Activated naive CD4-positive, alpha-beta T cell treated with Interleukin-2 at 50 U/mL for 16 hours (primary cell): ENCODE results near the gene MAL.
"Not testable (repeated sequence)": the region's sequence is repeated elsewhere in the genome, so short reads cannot be mapped to it uniquely, and the experiment has no call there.

Experiments
- DNase-seq: peaks from one replicate; pipeline ENCODE4 v3.0.0-alpha.2; 2020

Gene MAL

DNA sequence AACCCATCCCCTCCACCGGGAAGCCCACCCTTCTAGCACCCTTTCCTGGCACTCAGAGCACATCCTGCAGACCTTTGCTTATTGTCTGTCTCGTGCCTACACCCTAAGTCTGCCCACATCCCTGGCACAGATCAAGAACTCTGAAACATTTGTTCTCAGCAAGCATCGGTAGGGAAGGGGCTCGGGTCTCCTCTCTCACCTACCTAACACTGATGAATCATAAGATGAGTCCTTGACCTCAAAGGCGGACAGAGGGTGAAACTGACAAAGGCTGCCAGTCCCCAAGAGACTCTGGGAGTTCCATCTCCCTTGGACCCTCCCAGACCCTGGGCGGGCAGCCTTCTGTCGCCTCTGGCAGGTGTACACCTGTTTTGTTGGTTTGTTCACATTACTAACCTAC is 9.3 kb downstream of the MAL start:
- no peak for DNase-seq

DNA sequence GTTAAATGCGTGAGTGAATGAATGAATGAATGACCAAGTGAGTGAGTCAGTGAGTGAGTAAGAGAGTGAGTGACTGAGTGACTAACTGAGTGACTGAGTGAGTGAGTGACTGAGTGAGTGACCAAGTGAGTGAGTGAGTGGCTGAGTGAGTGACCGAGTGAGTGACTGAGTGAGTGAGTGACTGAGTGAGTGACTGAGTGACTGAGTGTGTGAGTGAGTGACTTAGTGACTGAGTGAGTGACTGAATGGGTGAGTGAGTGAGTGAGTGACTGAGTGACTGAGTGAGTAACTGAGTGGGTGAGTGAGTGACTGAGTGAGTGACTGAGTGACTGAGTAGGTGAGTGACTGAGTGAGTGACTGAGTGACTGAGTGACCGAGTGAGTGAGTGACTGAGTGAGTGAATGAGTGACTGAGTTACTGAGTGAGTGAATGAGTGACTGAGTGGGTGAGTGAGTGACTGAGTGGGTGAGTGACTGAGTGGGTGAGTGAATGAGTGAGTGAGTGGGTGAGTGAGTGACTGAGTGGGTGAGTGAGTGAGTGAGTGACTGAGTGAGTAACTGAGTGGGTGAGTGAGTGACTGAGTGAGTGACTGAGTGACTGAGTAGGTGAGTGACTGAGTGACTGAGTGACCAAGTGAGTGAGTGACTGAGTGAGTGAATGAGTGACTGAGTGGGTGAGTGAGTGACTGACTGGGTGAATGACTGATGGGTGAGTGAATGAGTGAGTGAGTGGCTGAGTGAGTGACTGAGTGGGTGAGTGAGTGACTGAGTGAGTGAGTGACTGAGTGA is 11.3 kb downstream of the MAL start:
- DNase-seq, result no peak

DNA sequence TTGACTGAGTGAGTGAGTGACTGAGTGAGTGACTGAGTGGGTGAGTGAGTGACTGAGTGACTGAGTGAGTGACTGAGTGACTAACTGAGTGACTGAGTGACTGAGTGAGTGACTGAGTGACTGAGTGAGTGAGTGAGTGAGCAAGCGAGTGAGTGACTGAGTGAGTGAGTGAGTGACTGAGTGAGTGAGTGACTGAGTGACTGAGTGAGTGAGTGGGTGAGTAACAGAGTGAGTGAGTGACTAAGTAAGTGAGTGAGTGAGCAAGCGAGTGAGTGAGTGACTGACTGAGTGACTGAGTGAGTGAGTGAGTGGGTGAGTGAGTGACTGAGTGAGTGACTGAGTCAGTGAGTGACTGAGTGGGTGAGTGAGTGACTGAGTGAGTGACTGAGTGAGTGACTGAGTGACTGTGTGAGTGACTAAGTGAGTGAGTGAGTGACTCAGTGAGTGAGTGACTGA is 11.9 kb downstream of the MAL start:
- peak; percentile 21 for DNase-seq

DNA sequence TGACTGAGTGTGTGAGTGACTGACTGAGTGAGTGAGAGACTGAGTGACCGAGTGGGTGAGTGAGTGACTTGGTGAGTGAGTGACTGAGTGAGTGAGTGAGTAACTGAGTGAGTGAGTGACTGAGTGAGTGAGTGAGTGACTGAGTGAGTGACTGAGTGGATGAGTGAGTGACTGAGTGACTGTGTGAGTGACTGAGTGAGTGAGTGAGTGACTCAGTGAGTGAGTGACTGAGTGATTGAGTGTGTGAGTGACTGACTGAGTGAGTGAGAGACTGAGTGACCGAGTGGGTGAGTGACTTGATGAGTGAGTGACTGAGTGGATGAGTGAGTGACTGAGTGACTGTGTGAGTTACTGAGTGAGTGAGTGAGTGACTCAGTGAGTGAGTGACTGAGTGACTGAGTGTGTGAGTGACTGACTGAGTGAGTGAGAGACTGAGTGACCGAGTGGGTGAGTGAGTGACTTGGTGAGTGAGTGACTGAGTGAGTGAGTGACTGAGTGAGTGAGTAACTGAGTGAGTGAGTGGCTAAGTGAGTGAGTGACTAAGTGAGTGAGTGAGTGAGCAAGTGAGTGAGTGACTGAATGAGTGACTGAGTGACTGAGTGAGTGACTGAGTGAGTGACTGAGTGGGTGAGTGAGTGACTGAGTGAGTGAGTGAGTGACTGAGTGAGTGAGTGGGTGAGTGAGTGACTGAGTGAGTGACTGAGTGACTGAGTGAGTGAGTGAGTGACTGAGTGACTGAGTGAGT is 12.5 kb downstream of the MAL start:
- DNase-seq, result not testable (repeated sequence)

DNA sequence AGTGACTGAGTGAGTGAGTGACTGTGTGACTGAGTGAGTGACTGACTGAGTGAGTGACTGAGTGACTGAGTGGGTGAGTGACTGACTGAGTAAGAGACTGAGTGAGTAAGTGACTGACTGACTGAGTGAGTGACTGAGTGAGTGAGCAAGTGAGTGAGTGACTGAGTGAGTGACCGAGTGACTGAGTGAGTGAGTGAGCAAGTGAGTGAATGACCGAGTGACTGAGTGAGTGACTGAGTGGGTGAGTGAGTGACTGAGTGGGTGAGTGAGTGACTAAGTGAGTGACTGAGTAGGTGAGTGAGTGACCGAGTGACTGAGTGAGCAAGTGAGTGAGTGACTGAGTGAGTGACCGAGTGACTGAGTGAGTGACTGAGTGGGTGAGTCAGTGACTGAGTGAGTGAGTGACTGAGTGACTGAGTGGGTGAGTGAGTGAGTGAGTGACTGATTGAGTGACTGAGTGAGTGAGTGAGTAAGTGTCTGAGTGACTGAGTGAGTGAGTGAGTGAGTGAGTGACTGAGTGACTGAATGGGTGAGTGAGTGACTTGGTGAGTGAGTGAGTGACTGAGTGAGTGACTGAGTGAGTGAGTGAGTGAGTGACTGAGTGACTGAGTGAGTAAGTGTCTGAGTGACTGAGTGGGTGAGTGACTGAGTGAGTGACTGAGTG is 13.3 kb downstream of the MAL start:
- DNase-seq, result no peak

DNA sequence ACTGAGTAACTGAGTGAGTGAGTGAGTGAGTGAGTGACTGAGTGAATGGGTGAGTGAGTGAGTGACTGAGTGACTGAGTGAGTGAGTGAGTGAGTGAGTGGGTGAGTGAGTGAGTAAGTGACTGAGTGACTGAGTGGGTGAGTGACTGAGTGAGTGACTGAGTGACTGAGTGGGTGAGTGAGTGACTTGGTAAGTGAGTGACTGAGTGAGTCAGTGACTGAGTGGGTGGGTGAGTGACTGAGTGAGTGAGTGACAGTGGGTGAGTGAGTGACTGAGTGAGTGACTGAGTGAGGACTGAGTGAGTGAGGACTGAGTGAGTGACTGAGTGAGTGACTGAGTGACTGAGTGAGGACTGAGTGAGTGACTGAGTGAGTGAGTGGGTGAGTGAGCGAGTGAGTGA is 13.9 kb downstream of the MAL start:
- DNase-seq, result peak; percentile 53

DNA sequence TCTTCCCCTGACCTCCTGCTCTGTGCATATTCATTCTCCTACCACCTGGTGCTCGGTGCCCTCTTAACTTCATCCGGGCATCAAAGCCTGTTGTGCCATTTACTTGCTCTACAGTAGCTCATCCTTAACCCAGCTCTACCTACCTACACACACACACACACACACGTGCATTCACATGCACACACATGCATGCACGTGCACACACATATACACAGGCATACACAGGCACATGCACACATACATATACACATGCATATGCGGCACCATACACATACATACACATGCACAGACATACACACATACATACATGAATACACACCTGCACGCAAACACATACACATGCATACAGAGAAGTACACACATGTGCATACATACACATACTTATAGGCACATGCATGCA is 14.5 kb downstream of the MAL start:
- no peak for DNase-seq

DNA sequence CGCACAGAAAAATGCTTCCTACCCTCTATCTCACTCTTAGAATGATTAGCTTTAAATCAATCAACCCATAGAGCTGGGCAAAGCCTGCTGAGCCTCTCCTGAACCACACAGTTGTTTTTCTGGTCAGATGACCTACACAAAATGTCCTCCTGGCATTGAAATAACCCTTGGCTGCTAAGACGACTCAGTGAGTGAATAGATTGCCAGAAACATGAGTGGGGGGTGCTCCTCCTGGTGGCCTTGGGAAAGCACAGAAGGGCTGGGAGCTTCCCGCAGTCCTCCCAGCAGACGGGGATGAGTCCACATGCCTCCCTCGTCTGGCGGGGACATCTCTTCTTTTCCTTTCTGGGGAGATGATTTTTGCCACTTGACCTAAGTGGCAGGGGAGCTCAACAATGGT is 14.9 kb downstream of the MAL start:
- DNase-seq, result no peak

DNA sequence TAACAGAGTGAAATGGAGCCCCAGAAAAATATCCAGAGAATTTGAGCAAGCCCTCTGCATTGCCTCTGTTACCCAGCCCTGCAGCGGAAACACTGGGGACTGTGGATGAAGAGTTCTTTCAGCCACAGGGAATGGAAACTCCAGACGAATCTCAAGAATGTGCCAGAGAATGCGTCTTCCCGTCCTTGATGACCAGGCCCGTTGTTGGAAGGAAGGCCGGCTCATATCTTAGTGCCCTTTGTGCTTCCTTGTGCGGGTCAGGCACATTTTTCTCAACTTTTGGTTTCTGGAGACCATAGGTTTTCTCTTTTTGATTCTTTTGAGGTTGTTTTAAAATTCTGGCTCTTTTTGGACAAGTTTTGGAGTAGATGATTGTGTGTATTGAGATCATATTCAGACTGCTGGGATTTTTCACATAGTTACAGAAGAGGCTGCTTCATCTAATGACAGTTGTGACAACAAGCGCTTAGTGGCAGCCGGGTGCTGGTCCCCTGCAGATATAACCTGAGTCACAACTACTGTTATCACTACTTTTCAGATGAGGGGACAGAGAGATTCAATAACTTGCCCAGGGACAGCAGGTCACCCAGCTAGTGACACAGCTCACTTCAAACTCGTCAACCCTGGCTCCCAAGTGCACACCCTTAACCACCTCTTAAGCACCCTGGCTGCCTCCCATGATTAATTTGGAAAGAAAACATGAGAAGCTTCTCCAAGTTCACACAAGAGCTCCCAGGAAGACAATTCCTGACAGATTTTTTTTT is 15.7 kb downstream of the MAL start:
- no peak for DNase-seq

DNA sequence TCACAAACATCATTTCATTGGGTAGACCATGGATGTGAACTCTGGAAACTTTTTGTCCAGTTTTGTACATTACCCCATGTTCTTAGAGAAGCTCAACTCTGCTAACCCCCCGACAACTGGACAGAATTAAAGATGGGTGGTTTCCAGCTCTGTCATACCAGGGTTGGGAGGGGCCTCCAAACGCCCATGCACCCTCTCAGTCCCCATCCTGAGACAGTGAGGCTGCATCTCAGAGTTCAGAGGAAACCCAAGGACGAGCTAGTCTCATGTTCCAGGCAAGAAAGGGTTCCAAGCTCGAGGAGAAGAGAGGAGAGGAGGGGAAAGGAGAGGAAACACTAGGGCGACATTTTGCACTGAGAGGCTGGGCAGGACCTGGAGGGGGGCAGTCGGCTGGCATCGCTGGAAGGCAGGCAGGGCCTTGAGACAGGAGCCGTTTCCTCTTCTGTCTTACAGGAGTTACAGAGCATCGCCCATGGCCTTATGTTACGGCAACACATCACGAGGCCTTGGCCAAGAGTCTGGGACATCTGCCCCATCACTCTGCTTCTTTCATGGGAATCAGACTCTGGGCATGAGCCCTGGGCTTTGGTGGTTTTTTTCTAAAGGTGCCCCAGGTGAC is 16.4 kb downstream of the MAL start:
- DNase-seq, result no peak

DNA sequence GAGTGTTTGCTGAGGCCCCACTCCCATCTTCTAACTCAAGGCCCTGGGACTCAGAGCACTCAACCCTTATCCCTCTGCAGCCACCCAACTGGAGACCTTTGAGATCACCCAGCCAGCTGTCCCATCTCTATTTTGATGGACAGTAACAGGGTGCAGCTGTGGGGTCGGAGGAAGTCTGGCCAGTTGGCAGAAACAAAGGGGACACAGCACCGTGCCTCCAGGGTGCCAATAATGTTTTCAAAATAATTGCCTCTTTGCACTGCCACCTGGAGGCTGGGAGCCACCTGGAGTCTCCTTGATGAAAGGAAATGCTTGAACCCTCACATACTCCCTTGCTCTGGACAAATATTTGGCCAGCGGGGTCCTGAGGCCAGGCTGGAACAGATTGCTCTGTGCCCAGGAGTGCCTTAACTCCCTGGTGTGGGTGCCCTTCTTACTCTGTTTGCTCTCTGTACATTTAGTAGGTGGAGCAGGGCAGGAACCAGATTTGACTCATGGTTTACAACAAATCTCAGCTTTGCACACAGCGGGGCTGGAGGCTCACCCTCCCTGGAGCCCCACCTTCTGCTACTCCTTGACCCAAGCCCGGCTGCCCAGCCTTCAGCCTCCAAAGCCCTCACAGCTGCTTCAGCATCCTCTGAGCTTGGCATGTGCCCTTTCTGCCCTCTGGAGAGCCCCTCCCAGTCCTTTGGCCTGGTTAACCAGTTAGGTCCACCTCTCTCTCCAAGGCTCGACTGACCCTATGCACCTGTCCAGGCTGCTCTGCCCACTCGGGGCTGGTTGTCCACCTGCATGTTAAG is 17.2 kb downstream of the MAL start:
- DNase-seq, result no peak

DNA sequence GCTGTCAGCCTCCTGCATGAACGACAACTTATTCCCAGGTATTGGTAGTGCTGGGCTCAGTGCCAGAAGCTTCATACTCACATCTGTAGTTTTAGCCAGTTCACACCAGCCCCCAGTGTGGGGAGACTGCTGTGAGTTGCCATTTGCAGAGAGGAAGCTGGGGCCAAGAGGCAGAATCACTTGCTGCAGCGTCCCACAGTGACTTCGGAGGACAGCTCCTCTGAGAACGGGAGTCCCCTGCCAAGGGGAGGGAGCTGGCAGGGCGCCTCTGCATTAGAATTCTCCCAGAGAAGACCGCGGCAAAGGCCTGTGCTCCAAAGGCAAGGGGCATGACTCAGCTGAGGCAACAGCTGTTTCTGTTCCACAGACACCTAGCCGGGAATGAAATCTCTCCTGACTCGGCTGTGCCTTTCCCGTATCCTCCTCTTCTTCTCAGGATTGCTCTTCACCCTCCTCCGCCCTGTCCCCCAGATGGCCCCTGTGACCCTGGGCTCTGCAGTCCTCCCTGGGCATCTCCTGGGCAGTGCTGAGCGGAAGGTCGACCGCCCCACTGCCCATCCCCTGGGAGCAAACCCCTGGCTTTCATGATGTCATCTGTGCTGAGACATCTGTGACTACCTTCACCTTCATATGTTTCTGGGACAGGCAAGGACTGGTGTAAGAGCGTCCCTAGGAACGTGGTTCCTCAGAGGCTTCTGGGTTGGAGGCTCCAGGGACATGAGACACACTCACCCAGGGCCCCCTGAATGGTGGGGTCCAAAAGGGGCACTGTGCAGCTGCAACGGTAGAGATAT is 18.0 kb downstream of the MAL start:
- DNase-seq, result no peak

DNA sequence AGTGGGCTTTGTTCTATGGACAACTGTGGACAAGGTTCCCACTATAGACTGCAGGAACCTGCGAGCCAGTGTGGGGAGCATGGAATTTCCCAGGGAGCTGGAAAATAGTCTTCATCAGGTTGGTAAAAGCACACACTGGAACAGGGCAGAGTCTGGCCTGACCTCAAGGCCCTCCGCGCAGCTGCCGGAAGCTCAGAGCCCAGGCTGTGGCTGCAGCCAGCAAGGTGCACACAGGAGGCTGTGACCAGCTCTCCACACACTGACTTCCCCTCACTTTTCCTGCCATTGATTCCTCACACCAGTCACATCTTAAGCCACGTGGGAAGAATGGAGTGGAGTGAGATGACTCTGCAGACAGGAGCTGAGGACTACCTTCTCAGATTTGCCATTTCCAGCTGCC is 19.1 kb downstream of the MAL start:
- no peak for DNase-seq

DNA sequence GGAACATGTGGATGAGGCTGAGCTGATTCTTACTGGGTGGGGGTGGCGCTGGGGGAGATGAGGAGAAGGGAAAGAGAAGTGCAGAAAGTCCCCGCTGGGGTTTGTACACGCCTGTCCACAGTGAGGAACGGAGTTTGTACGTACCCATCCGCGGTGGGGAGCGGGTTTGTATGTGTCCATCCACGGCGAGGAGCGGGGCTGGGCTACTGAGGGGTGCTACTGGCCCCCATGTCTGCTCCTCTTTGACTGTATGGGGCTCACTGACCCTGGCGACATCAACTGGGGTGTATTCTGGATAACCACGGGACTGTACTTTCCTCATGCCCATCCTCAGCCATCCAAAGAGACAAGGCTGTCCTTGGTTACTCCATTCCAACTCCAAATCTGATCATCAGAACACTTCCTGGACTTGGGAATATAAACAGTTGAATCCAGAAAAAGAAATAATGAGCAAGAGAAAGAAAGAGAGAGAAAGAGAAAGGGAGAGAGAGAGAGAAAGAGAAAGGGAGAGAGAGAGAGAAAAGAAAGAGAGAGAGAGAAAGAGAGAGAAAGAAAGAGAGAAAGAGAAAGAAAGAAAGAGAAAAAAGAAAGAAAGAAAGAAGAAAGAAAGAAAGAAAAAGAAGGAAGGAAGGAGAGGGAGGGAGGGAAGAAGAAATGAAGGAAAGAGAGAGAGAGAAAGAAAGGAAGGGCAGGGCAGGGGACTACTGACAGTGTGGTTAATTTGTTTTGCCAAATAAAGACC is 21.0 kb downstream of the MAL start:
- DNase-seq, result no peak

DNA sequence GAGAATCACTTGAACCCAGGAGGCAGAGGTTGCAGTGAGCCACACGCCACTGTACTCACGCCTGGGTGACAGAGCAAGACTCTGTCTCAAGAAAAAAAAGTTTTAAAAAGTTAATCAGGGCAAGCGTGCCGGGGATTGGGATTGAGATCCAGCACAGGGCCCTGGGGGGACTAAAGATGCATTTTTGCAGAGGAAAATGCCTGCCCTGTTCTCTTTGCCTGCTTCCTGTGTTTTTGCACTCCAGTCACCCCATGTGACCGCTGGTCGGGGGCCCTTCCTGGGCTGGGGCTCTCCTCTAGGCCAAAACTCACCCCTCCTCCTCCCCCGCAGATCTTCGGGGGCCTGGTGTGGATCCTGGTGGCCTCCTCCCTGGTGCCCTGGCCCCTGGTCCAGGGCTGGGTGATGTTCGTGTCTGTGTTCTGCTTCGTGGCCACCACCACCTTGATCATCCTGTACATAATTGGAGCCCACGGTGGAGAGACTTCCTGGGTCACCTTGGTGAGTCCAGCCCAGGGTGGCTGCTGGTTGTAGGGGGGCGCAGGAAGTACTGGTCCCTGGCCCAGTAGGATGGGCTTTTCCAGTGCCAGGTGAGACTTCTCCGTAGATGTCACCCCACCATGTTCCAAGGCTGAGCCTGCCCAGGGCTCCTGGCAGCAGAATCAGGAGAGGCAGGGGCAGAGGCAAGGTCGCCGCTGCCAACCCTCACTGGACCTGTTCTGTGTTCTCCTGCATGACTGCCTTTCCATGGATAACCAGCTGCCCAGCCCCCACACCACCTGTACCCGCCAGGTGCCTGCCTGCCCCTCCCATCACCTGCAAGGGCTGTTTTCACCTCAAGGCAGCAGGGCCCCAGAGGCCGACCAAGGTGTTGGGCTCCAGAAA is 22.4 kb downstream of the MAL start:
- no peak for DNase-seq

DNA sequence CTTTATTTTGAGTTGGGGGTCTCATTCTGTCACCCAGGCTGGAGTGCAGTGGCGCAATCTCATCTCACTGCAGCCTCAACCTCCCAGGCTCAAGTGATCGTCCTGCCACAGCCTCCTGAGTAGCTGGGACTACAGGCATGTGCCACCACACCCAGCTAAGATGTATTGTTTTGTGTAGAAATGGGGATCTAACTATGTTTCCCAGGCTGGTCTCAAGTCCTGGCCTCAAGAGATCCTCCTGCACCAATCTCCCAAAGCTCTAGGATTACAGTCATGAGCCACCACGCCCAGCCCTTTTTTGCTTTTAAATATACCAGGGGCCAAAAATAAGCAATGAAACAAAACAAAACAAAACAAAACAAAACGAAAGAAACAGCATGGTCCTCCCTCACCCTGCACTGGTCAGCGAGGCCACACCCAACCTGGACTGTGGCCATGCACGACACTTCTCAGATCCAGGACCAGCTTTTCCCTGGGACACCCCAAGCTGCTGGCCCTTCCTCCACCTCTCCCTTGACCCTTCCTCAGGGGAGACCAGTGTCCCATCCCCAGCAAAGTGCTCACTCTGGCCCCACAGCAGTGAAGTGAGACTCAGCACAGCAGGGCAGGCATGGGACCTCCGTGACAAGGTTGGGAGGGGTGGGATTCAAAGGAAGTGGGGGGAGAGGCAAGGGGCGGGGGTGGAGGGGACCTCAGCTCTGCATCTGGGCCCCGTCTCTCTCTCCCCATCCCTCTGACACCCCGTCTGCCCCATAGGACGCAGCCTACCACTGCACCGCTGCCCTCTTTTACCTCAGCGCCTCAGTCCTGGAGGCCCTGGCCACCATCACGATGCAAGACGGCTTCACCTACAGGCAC is 23.5 kb downstream of the MAL start:
- no peak for DNase-seq

DNA sequence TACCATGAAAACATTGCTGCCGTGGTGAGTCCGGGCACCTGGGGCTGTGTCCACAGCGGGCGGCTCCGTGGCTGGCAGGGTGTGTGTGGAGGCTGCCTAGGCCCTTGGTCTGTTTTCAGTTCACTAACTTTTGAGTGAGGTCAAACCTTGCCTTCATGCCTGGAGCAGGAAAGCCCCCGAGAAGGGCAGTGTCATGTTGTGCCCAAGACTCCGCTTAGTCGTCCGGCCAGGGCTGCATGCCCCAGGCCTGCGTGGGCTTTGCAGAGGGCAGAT is 24.1 kb downstream of the MAL start:
- DNase-seq, result no peak

DNA sequence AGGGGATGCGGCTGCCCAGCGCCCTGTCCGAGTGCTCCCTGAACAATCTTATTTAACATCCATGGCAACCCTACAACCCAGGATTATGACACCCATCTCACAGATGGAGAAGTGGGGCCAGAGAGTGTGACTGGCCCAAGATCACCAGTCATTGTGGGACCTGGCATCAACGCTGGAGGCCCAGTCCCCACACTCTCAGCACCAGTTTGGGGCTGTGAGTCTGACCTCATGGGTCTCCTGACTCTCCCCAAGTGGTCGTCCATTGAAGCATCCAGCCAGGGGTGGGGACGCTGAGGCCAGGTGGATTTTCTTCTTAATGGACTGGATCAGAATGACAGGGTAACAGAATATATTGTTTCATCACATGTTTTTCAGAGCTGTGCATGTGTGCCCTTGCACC is 24.5 kb downstream of the MAL start:
- DNase-seq, result no peak
